K562 (cell line): ENCODE measurements around the gene DNAH8. TPM values are rescaled to one million over a fixed set of nuclear protein-coding genes. Genes with fewer than 3 reads are reported as not detected.

Experiments used
- ATAC-seq: fragments of 200-7000 bp; cut with Tn5 transposase; 3 replicates; pipeline ENCODE4 v1.9.1; 2020; ENCODE audit warnings: moderate library complexity
- BruUV-seq: library from RNA; stranded (reverse); fragments of 400-500 nt; replicated peaks from 2 replicates; lab custom pipeline; 2021; lab: Mats Ljungman, UMichigan
- CTCF ChIA-PET: fragments of 300-600 bp; formaldehyde crosslinking; extraction: SDS; loops from one replicate; lab custom pipeline; 2021; ENCODE audit warnings: low intra/inter-chr PET ratio; lab: Yijun Ruan, JAX
- POLR2A ChIA-PET: fragments of 300-600, 350-650 bp; sonication (Branson Sonifier 250); formaldehyde crosslinking; extraction: SDS; loops from one replicate; lab custom pipeline; 2021; ENCODE audit warnings: antibody characterized with exemption, inconsistent platforms; lab: Yijun Ruan, JAX
- DNase-seq, 4 experiments: peaks; one replicate each; pipeline versions ENCODE4 v3.0.0 to v3.0.0-alpha.2; 2011 to 2018; ENCODE audit warnings: low spot score in 3 of 4, mixed read lengths in 3 of 4; ENCODE audit errors: extremely low read depth in 1 of 4
- FAIRE-seq: peaks from 2 replicates; lab custom pipeline; 2011; peaks lifted over from hg19 to GRCh38; lab: Jason Lieb, UNC
- H2AFZ ChIP-seq: 2 replicates; pipeline ENCODE4 v1.6.0; 2011; ENCODE audit warnings: low read depth, low read length, control low read depth, inconsistent platforms
- H3K27ac ChIP-seq: fragments of 200-600 bp; 3 replicates; pipeline ENCODE4 v1.8.0; 2011; ENCODE audit warnings: low read depth, mild to moderate bottlenecking, control low read depth, inconsistent platforms, low read length, moderate library complexity, mixed read lengths; ENCODE audit errors: extremely low read depth
- H3K27me3 ChIP-seq, 2 experiments: fragments of 300-600 bp in 1 of 2; 2 replicates in 1 of 2; 3 replicates in 1 of 2; pipeline versions ENCODE4 v1.6.0 to v1.8.0; 2011; ENCODE audit warnings: inconsistent platforms in 2 of 2, low read length in 2 of 2, mild to moderate bottlenecking in 1 of 2, mixed read lengths in 1 of 2, moderate library complexity in 1 of 2; ENCODE audit not compliant: control insufficient read depth in 2 of 2, insufficient read depth in 2 of 2
- H3K36me3 ChIP-seq: fragments of 300-600 bp; 3 replicates; pipeline ENCODE4 v1.8.0; 2011; ENCODE audit warnings: mild to moderate bottlenecking, low read length, inconsistent platforms; ENCODE audit not compliant: control insufficient read depth, insufficient read depth
- H3K4me1 ChIP-seq, 2 experiments: fragments of 200-600 bp in 1 of 2; replicated peaks in 1 of 2; 2 replicates in 1 of 2; 3 replicates in 1 of 2; pipeline versions ENCODE4 v1.5.1 to v1.8.0; 2011; ENCODE audit warnings: inconsistent platforms in 2 of 2, low read length in 2 of 2, mild to moderate bottlenecking in 1 of 2, mixed read lengths in 1 of 2, moderate library complexity in 1 of 2; ENCODE audit not compliant: control insufficient read depth in 2 of 2, insufficient read depth in 2 of 2
- H3K4me2 ChIP-seq: 2 replicates; pipeline ENCODE4 v1.6.1; 2011; ENCODE audit warnings: low read length, control low read depth, inconsistent platforms, mixed read lengths; ENCODE audit not compliant: insufficient read depth
- H3K4me3 ChIP-seq: fragments of 200-600 bp; sonication (generic), shearing (Covaris generic); 2 replicates; pipeline ENCODE4 v1.5.1; 2016; ENCODE audit warnings: control low read depth, inconsistent platforms
- H3K79me2 ChIP-seq: fragments of 200-600 bp; 3 replicates; pipeline ENCODE4 v1.8.0; 2011; ENCODE audit warnings: low read length, inconsistent platforms; ENCODE audit not compliant: control insufficient read depth, insufficient read depth
- H3K9ac ChIP-seq, 2 experiments: 2 replicates each; pipeline versions ENCODE4 v1.6.0 to v1.6.1; 2011; ENCODE audit warnings: low read depth in 2 of 2, low read length in 2 of 2, control low read depth in 1 of 2, inconsistent platforms in 1 of 2, mild to moderate bottlenecking in 1 of 2, mixed read lengths in 1 of 2; ENCODE audit not compliant: insufficient read depth in 1 of 2
- H3K9me1 ChIP-seq: one replicate; pipeline ENCODE4 v1.6.0; 2011; ENCODE audit warnings: inconsistent platforms, mild to moderate bottlenecking, low read length, moderate library complexity; ENCODE audit not compliant: control insufficient read depth, insufficient read depth
- H3K9me3 ChIP-seq: replicated peaks from 2 replicates; pipeline ENCODE4 v1.5.1; 2011; ENCODE audit warnings: low read depth, low read length, inconsistent platforms; ENCODE audit not compliant: control insufficient read depth, insufficient read depth
- H4K20me1 ChIP-seq: replicated peaks from 2 replicates; pipeline ENCODE4 v1.6.1; 2011; ENCODE audit warnings: low read length, inconsistent platforms, mixed read lengths; ENCODE audit not compliant: control insufficient read depth, insufficient read depth
- ARID2 ChIP-seq: fragments of 450-650 bp; IDR thresholded peaks from 2 replicates; pipeline ENCODE4 v1.6.1; 2017; ENCODE audit warnings: antibody characterized with exemption, mild to moderate bottlenecking
- BRD9 ChIP-seq: fragments of 450-650 bp; IDR thresholded peaks from 2 replicates; pipeline ENCODE4 v1.6.1; 2018; ENCODE audit warnings: low read depth; ENCODE audit not compliant: partially characterized antibody
- E2F5 ChIP-seq: sonication (generic); formaldehyde crosslinking; IDR thresholded peaks from 2 replicates; pipeline ENCODE4 v1.8.0; 2022; ENCODE audit warnings: mild to moderate bottlenecking, missing genetic modification reagents
- EP300 ChIP-seq: IDR thresholded peaks from 2 replicates; pipeline ENCODE4 v1.6.1; 2012; ENCODE audit warnings: low read length, improper control_type of control experiment
- ESRRA ChIP-seq: fragments of 450-650 bp; IDR thresholded peaks from 2 replicates; pipeline ENCODE4 v1.6.1; 2014; ENCODE audit warnings: low read depth, mild to moderate bottlenecking, moderate library complexity, borderline replicate concordance
- HCFC1 ChIP-seq: IDR thresholded peaks from 2 replicates; pipeline ENCODE4 v1.6.1; 2012; ENCODE audit warnings: low read depth, low read length, improper control_type of control experiment
- HEY1 ChIP-seq: fragments of 250-450 bp; sonication (Bioruptor Pico); IDR thresholded peaks from 2 replicates; pipeline ENCODE4 v1.5.0; 2020; ENCODE audit warnings: mild to moderate bottlenecking, moderate library complexity, borderline replicate concordance
- MEF2A ChIP-seq: IDR thresholded peaks from 2 replicates; pipeline ENCODE4 v1.6.1; 2011; ENCODE audit warnings: low read depth, mild to moderate bottlenecking, low read length, moderate library complexity; ENCODE audit not compliant: control insufficient read depth
- MTF1 ChIP-seq: fragments of 250-450 bp; sonication (Bioruptor Pico); IDR thresholded peaks from 2 replicates; pipeline ENCODE4 v1.9.0; 2021; ENCODE audit warnings: moderate library complexity, mild to moderate bottlenecking, inconsistent platforms, borderline replicate concordance
- PML ChIP-seq: IDR thresholded peaks from 2 replicates; pipeline ENCODE4 v1.6.1; 2012; ENCODE audit warnings: low read length, inconsistent platforms
- POLR3A ChIP-seq: IDR thresholded peaks from 2 replicates; pipeline ENCODE4 v1.6.1; 2011; ENCODE audit warnings: borderline replicate concordance, mild to moderate bottlenecking, moderate library complexity; ENCODE audit not compliant: insufficient read length, insufficient read depth; ENCODE audit errors: extremely low read depth
- SMC3 ChIP-seq: conservative IDR thresholded peaks from 2 replicates; pipeline ENCODE4 v1.6.1; 2011; ENCODE audit warnings: low read depth, low read length, improper control_type of control experiment; ENCODE audit not compliant: insufficient read depth
- TBL1XR1 ChIP-seq, 2 experiments: IDR thresholded peaks; 2 replicates each; pipeline ENCODE4 v1.6.1; 2012; ENCODE audit warnings: improper control_type of control experiment in 2 of 2, low read length in 2 of 2, mild to moderate bottlenecking in 1 of 2
- USF1 ChIP-seq: sonication (generic); formaldehyde crosslinking; IDR thresholded peaks from 2 replicates; pipeline ENCODE4 v1.9.0; 2022; ENCODE audit warnings: mild to moderate bottlenecking, missing genetic modification reagents
- ZNF184 ChIP-seq: sonication (generic); formaldehyde crosslinking; IDR thresholded peaks from 2 replicates; pipeline ENCODE4 v1.5.0; 2020; ENCODE audit warnings: missing genetic modification reagents
- ZNF561 ChIP-seq: fragments of 450-650 bp; formaldehyde crosslinking; conservative IDR thresholded peaks from 2 replicates; pipeline ENCODE4 v1.4.0; 2020; ENCODE audit warnings: mild to moderate bottlenecking, moderate library complexity
- WGBS: fragments of 100-300 bp; shearing (Covaris generic); methylation state at CpG from one replicate; pipeline ENCODE4 v1.1.6; 2016; ENCODE audit warnings: low coverage, mixed read lengths; ENCODE audit not compliant: insufficient coverage; ENCODE audit errors: missing lambda C conversion rate; 5-methylcytosine and 5-hydroxymethylcytosine counted together
- in situ Hi-C: fragments of 300-500 bp; cut with MboI; formaldehyde crosslinking; loops from 4 replicates; pipeline ENCODE4 v1.15.0; 2018; ENCODE audit warnings: inconsistent platforms, mixed read lengths
- intact Hi-C: fragments of 100-400 bp; cut with micrococcal nuclease; formaldehyde crosslinking; loops from 2 replicates; pipeline ENCODE4 v1.14.2; 2022
- polyA plus RNA-seq, 8 experiments: library from polyadenylated mRNA; depleted of rRNA in 4 of 8; stranded (reverse) in 5 of 8; unstranded in 3 of 8; fragments of >200 nt; fragmentation: Nextera tagmentation in 2 of 8; fragmentation: Illumina TruSeq in 1 of 8; extraction: Ambion mirVana in 2 of 8; extraction: Trizol in 1 of 8; gene quantifications; 2 replicates each; pipeline versions ENCODE4 v1.2.1 to v1.2.3, GENCODE V29; 2011 to 2014; ENCODE audit warnings: inconsistent platforms in 1 of 8, missing spikeins in 1 of 8
- total RNA-seq, 7 experiments: library from RNA; depleted of rRNA in 6 of 7; stranded (reverse); fragments of >200 nt in 6 of 7; fragmentation: Illumina TruSeq in 2 of 7; extraction: Trizol in 2 of 7; gene quantifications; 2 replicates each; pipeline versions ENCODE4 v1.2.1 to v1.2.3, GENCODE V29; 2011 to 2021; ENCODE audit warnings: low replicate concordance in 1 of 7

DNAH8 gene
- total and polyA plus RNA-seq, 9 of the 15 experiments (the other 6 are each of a cell fraction or from before 2014, with no cell fraction given) = 1.2 to 4.2 (median 2.9) TPM

- no peak for TF ChIP-seq HCFC1
- TF ChIP-seq E2F5 (CRISPR knock-in tag) = no peak
- no peak for TF ChIP-seq TBL1XR1 (IDR thresholded peaks at IDR 0.05; ENCODE audit: low read length in 2 of 2)
- TF ChIP-seq ESRRA = no peak
- TF ChIP-seq EP300 = no peak
- TF ChIP-seq SMC3 = no peak
These were observed 121.5 kb downstream of the DNAH8 start (continued) for GRCh38 chr6:38836585-38836984.

GRCh38 chr6:38837101-38837500 lies 122.0 kb downstream of the DNAH8 start:
- H3K4me1 ChIP-seq = no peaks in the 10 kb centered on the region

More at GRCh38 chr6:38837101-38837500, 122.0 kb downstream of the DNAH8 start:
- H3K4me2 ChIP-seq = no peak overlapping the region
- BruUV-seq = no TSS peak
- no peaks in the 10 kb centered on the region for H3K27me3 ChIP-seq
- 17% methylated on average over 3 of the region's 3 CpGs for WGBS
- no peak overlapping the region for H3K4me3 ChIP-seq
- ATAC-seq = no peak
- DNase-seq = no peak
- intact Hi-C loops (no loop called here), in situ Hi-C loops (no loop called here)
- H3K9ac ChIP-seq = no peak overlapping the region
- H3K79me2 ChIP-seq = no peaks in the 10 kb centered on the region
- FAIRE-seq = no peak
- ChIA-PET POLR2A (interaction anchor here (1.2 to 1.7 kb wide), 2 partner anchors 10 to 13 kb away, joined by 3 to 4 read pairs; no protein-coding TSS in a partner anchor), CTCF (no interaction called here)
- no peaks in the 10 kb centered on the region for H3K36me3 ChIP-seq
- H2AFZ ChIP-seq = no peak overlapping the region
- H4K20me1 ChIP-seq = no peaks in the 10 kb centered on the region
- no peak overlapping the region for H3K27ac ChIP-seq
- H3K9me3 ChIP-seq = no peaks in the 10 kb centered on the region
- TF ChIP-seq HEY1 = no peak
- TF ChIP-seq USF1 (CRISPR knock-in tag) = no peak
- TF ChIP-seq MTF1 (CRISPR knock-in tag) = no peak
- no peak for TF ChIP-seq ZNF184 (CRISPR knock-in tag)
- no peak for TF ChIP-seq BRD9
- TF ChIP-seq ARID2 = no peak
- TF ChIP-seq POLR3A = no peak
- no peak for TF ChIP-seq PML
- no peak for TF ChIP-seq ZNF561 (CRISPR knock-in tag)
- no peak for TF ChIP-seq MEF2A
- H3K9me1 ChIP-seq = no peaks in the 10 kb centered on the region
